DMS153 treated with DMSO at 0.1 percent for 48 hours (cell line): ENCODE results near the gene SLC38A1.
"Not testable (repeated sequence)": the region's sequence is repeated elsewhere in the genome, so short reads cannot be mapped to it uniquely, and the experiment has no call there.

Experiments used
- DNase-seq: peaks from one replicate; lab custom pipeline; 2025; ENCODE audit not compliant: unreplicated experiment; lab: John Stamatoyannopoulos, UW

The SLC38A1 gene

DNA sequence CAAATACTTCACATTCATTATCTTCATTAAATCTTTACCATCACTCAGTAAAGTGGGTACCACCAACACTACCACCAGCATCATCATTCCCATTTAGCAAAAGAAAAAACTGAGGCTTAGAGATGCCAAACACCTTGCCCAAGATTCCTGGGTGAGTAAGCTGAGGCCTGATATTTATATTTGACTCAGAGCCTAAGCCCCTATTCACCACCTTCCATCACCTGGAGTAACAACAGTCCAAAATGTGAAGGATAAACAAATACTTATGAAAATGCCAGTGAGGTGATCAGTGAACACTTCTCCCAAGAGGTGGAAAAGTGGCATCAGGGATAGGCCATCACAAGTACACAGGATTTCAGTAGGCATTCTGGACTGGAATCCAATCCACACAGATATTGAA, 3.7 kb downstream of the SLC38A1 start:
- DNase-seq, result no peak

DNA sequence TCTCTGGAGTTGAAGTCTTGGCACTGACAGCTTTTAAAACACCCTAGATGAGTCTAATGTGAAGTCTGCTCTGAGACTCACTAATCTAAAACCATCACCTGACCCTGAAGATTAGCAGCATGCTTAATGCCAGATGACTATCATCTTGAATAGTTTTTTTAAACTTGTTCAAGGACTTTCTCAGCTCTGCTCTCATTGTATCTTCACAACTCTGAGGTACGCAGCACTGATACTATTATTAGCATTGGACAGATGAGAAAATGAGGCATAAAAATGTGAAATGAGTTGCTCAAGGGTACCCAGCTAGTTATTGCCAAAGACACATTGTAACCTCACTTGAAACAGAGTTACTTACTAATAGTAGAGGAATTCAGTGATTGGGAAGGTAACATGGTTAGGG, 4.8 kb downstream of the SLC38A1 start:
- DNase-seq, result no peak

DNA sequence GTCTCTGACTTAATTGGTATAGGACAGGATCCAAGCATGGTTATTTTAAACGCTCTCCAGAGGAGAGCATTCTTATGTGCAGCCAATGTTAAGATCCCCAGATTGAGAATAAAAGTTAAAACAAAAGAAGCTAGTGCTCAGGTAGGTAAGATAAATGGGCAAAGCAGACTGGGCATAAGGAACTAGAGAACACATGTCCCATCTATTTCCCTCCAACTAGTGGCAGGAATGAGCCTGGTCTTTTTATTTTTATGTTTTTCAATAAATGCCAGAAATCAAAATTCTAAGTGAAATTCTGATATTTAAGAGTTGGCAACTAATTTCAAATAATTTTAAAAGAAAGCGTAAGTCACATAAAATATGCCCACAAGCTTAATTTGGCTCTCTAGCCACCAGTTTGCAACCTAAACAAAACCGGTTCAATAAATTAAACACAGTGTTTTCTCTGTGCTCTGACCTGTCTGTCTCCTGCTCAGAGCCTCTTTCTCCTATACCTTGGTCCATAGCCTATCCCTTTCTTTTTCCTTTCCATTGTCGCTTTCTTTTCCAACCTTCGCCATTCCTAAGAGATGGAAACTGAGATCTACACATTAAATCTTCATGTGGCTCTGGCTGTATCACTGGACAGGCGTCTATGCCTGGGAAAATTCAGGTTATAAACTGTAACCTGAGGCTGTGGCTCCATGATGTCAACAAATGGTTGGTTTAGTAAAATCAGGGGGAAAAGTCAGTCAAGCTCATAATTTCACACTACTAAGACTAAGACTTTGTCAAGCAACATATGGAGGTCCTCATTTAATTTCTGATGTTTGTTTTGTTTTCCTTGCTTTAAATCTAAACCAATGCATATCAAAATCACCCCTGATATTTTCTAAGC, 5.5 kb downstream of the SLC38A1 start:
- DNase-seq, result no peak

DNA sequence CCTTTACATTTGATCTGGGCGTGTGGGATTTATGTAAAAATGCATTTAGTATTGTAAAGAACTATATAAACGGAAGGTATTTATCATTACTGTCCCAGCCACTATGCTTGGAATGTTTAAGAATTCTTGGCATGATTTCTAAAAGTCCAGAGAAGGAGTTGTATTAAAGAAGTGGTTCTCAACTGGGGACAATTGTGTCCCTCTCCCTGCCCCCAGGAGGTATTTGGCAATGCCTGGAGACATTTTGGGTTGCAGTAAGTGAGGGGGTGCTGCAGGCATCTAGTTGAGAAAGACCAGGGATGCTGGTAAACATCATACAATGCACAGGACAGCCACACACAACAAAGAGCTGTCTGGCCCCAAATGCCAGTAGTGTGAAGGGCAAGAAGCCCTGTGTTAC, 7.2 kb downstream of the SLC38A1 start:
- no peak for DNase-seq

DNA sequence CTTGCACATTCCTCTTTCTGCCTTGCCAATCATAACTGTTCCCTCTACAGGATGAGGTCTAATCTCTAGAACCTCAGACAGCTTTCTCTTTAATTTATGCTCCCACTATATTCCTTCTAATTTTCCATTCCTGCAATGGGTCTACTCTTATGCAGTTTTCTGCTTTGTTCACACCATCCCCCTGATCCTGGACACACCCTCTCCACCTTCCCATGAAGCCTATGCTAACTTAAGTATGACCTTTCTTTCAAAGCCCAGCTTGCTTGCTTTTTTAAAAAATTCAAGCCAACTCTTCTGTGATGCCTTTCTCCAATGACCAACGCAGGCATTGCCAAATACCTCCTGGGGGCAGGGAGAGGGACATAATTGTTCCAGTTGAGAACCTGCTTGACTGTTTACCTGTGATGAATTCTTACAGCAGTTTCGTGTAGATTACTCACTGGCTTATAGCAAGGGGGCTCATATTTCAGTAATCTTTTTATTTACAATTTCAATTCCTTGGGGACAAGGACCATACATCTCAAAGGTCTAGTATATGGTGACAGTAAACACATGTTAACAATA, 7.8 kb downstream of the SLC38A1 start:
- peak; percentile 13 for DNase-seq

DNA sequence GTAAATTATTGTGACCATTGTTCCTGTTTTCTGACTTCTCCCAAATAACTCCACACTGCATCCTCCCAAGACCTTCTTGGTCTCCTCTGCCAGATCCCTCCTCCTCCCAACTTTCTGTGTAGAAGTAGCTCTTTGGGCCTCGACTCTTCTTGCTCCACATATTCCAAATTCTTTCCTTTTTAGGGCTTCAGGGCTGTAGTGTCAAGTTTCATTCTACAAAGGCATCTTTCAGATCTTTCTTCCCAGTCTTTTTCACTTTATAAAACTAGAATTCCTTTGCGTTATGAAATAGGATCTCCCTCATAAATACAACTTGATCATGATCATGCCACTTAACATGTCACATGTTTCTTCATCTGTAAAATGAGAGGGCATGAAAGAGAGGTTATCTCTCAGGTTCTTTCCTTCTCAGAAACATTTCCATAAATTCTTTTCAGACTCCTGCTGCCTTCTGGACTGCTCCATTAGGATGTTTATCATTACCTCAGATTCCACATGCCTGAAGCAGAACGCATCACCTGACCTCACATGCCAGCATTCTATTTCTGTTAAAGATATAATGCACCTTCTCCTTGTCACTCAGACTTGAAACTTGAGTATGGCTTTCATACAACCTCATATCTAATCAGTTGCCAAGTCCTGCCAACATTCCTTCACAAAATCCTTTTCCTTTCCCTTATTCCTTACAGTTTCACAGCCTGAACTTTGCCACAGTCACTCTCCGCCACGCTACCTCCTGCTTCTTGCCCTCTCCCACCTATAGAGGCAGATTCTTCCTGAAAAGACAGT, 8.5 kb downstream of the SLC38A1 start:
- no peak for DNase-seq

GRCh38 chr12:46259713-46260112, 9.1 kb downstream of the SLC38A1 start:
- DNase-seq, result no peak

GRCh38 chr12:46259071-46259470, 9.8 kb downstream of the SLC38A1 start:
- no peak for DNase-seq

GRCh38 chr12:46258129-46258528, 10.7 kb downstream of the SLC38A1 start:
- no peak for DNase-seq

- no peak for DNase-seq
Measured at GRCh38 chr12:46256942-46257341, 11.9 kb downstream of the SLC38A1 start.

DNA sequence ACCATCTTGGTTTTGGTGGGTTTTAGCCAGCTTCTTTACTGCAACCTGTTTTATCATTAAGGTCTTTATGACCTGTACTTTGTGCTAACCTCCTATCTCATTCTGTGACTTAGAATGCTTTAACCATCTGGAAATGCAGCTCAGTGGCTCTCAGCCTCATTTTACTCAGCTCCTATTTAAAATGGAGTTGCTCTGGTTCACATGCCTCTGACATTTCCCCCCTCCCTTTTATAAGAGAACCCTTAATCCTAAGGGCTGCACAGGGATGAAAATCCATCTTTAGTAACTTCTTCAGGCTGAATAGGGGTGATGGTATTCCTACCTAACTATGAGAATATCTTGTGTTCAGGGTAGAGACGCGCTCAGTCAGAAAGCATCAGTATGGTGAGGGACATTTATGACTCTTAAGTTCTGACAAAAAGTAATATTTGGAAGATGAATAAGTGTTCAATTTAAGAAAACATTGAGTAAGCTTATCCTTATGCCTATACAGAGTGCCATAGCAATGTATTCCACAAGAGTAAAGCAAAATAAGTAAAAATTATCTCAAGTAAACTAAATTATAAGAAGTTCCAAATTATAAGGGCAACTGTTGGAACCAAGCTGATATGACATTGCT, 15.2 kb downstream of the SLC38A1 start:
- no peak for DNase-seq

GRCh38 chr12:46251994-46252393, 16.8 kb downstream of the SLC38A1 start:
- DNase-seq, result not testable (repeated sequence)

DNA sequence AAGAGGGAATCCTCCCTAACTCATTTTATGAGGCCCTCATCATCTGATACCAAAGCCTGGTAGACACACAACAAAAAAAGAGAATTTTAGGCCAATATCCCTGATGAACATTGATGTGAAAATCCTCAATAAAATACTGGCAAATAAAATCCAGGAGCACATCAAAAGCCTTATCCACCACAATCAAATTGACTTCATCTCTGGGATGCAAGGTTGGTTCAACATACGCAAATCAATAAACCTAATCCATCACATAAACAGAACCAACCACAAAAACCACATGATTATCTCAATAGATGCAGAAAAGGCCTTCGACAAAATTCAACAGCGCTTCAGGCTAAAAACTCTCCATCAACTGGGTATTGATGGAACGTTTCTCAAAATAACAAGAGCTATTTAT, 18.9 kb downstream of the SLC38A1 start:
- DNase-seq, result not testable (repeated sequence)

DNA sequence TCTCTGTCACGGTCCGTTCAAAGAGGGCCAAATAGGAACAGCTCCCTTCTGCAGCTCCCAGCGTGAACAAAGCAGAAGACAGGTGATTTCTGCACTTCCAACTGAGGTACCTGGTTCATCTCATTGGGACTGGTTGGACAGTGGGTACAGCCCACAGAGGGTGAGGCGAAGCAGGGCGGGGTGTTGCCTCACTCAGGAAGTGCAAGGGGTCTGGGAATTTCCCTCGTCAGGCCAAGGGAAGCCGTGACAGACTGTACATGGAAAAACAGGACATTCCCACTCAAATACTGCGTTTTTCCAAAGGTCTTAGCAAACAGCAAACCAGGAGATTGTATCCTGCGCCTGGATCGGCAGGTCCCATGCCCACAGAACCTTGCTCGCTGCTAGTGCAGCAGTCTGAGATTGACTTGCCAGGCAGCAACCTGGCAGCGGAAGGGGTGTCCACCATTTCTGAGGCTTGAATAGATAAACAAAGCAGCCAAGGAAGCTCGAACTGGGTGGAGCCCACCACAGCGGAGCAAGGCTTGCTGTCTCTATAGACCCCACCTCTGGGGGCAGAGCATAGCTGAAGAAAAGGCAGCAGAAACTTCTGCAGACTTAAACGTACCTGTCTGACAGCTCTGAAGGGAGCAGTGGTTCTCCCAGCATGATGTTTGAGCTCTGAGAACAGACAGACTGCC, 22.7 kb downstream of the SLC38A1 start:
- DNase-seq, result no peak

GRCh38 chr12:46244997-46245396, 23.8 kb downstream of the SLC38A1 start:
- DNase-seq, result no peak

- no peak for DNase-seq
Measured at GRCh38 chr12:46244273-46244915, 24.4 kb downstream of the SLC38A1 start.

- DNase-seq, result no peak
Measured at GRCh38 chr12:46242569-46242968, 26.3 kb downstream of the SLC38A1 start.

- no peak for DNase-seq
Measured at GRCh38 chr12:46240436-46240835, 28.4 kb downstream of the SLC38A1 start.

GRCh38 chr12:46238821-46239220, 30.0 kb downstream of the SLC38A1 start:
- DNase-seq, result no peak

GRCh38 chr12:46237371-46238045, 31.3 kb downstream of the SLC38A1 start:
- DNase-seq, result no peak
